ENCODE data around the gene CDCA8.

The CDCA8 gene

DNA sequence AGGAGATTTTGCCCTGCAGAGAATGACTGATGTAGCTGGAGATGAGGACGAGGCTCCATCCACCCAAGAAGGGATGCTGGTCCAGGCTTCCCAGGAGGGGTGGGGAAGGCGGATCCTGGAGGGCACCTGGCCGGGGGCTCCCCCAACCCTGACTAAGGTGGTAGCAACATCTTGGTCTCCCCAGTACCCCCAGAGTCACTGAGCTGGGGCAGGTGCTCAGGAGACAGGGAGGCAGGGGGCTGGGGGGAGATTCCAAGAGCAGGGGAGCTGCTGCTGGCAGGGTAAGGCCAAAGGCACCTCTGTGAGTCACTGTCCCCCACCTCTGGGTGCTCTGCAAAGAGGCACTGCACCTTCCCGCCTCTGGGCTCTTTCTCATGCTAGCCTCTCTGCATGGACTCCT is 24.0 kb downstream of the CDCA8 start:
- TF ChIP-seq, protein P1, sequence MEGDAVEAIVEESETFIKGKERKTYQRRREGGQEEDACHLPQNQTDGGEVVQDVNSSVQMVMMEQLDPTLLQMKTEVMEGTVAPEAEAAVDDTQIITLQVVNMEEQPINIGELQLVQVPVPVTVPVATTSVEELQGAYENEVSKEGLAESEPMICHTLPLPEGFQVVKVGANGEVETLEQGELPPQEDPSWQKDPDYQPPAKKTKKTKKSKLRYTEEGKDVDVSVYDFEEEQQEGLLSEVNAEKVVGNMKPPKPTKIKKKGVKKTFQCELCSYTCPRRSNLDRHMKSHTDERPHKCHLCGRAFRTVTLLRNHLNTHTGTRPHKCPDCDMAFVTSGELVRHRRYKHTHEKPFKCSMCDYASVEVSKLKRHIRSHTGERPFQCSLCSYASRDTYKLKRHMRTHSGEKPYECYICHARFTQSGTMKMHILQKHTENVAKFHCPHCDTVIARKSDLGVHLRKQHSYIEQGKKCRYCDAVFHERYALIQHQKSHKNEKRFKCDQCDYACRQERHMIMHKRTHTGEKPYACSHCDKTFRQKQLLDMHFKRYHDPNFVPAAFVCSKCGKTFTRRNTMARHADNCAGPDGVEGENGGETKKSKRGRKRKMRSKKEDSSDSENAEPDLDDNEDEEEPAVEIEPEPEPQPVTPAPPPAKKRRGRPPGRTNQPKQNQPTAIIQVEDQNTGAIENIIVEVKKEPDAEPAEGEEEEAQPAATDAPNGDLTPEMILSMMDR (IDR thresholded peaks at IDR 0.05; ENCODE audit: insufficient read depth, low read length) = no peak
- TF ChIP-seq POLR2AphosphoS5 (IDR thresholded peaks at IDR 0.05; ENCODE audit: low read depth) (no peak), GABPA (IDR thresholded peaks at IDR 0.05; ENCODE audit: low read depth) (no peak), SPI1 (IDR thresholded peaks at IDR 0.05; ENCODE audit: borderline replicate concordance, low read depth) (no peak)
- TF ChIP-seq, protein P2, sequence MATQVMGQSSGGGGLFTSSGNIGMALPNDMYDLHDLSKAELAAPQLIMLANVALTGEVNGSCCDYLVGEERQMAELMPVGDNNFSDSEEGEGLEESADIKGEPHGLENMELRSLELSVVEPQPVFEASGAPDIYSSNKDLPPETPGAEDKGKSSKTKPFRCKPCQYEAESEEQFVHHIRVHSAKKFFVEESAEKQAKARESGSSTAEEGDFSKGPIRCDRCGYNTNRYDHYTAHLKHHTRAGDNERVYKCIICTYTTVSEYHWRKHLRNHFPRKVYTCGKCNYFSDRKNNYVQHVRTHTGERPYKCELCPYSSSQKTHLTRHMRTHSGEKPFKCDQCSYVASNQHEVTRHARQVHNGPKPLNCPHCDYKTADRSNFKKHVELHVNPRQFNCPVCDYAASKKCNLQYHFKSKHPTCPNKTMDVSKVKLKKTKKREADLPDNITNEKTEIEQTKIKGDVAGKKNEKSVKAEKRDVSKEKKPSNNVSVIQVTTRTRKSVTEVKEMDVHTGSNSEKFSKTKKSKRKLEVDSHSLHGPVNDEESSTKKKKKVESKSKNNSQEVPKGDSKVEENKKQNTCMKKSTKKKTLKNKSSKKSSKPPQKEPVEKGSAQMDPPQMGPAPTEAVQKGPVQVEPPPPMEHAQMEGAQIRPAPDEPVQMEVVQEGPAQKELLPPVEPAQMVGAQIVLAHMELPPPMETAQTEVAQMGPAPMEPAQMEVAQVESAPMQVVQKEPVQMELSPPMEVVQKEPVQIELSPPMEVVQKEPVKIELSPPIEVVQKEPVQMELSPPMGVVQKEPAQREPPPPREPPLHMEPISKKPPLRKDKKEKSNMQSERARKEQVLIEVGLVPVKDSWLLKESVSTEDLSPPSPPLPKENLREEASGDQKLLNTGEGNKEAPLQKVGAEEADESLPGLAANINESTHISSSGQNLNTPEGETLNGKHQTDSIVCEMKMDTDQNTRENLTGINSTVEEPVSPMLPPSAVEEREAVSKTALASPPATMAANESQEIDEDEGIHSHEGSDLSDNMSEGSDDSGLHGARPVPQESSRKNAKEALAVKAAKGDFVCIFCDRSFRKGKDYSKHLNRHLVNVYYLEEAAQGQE (IDR thresholded peaks at IDR 0.05; ENCODE audit: insufficient replicate concordance, low read depth) = no peak
- H3K4me3 ChIP-seq (replicated peaks; ENCODE audit: insufficient read depth, low read length) = no peak overlapping the region
- no peak for DNase-seq (ENCODE audit: low read depth in 1 of 2, low spot score in 1 of 2)
- H3K27ac ChIP-seq (replicated peaks) = no peak overlapping the region
- H3K27me3 ChIP-seq (ENCODE audit: insufficient read depth, poor library complexity, severe bottlenecking) = no peaks in the 10 kb centered on the region

- no peak overlapping the region for H3K27ac ChIP-seq (replicated peaks)
- H3K27me3 ChIP-seq (ENCODE audit: insufficient read depth, poor library complexity, severe bottlenecking) = no peaks in the 10 kb centered on the region
- H3K4me3 ChIP-seq (replicated peaks; ENCODE audit: insufficient read depth, low read length) = no peak overlapping the region
- no peak for DNase-seq (ENCODE audit: low read depth in 1 of 2, low spot score in 1 of 2)
- TF ChIP-seq GABPA (IDR thresholded peaks at IDR 0.05; ENCODE audit: low read depth) = no peak
- TF ChIP-seq POLR2AphosphoS5 (IDR thresholded peaks at IDR 0.05; ENCODE audit: low read depth) = no peak
- TF ChIP-seq, protein P2 (IDR thresholded peaks at IDR 0.05; ENCODE audit: insufficient replicate concordance, low read depth) = no peak
- TF ChIP-seq, protein P1 (IDR thresholded peaks at IDR 0.05; ENCODE audit: insufficient read depth, low read length) = no peak
- TF ChIP-seq SPI1 (IDR thresholded peaks at IDR 0.05; ENCODE audit: borderline replicate concordance, low read depth) = no peak
Measured at GRCh38 chr1:37717631-37718030, 25.3 kb downstream of the CDCA8 start.

DNA sequence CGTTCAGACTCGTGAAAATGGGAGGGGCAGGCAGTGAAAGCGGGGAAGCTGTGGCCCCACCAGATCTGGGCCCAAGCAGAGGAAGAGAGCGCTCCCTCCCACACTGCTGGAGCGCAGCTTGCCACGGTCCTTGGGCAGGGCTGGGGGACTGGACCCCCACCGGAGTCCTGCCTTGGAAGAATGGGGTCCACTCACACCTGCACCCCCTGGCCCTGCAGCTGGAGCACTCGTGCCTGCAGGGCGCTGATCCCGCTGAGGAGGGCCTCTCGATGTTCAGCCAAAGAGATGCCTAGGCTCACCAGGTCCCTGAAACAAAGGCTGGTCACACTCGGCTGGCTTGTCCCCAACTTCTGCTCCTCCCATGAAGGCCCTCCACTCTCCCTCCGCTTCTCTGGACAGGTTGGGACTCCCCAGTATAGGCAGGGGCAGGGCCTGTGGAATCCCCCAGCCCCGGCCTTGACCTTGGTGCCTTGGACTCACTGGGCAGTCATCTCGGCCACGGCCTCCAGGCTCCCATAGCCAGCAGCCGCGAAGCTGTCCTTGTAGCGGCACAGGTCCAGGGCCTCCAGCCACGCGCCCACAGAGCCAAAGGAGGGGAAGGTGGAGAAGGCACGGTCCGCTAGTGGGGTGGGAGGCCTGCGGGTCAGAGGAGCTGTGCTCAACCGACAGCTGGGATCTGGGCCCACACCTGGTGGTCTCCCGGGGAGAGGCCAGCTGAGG is 26.0 kb downstream of the CDCA8 start:
- Histone ChIP-seq H3K27me3 (ENCODE audit: insufficient read depth, poor library complexity, severe bottlenecking) (no peaks in the 10 kb centered on the region), H3K27ac (replicated peaks) (no peak overlapping the region), H3K4me3 (replicated peaks; ENCODE audit: insufficient read depth, low read length) (no peak overlapping the region)
- DNase-seq (ENCODE audit: low read depth in 1 of 2, low spot score in 1 of 2) = no peak
- TF ChIP-seq, protein P1 (IDR thresholded peaks at IDR 0.05; ENCODE audit: insufficient read depth, low read length) = no peak
- TF ChIP-seq POLR2AphosphoS5 (IDR thresholded peaks at IDR 0.05; ENCODE audit: low read depth) = no peak
- TF ChIP-seq, protein P2 (IDR thresholded peaks at IDR 0.05; ENCODE audit: insufficient replicate concordance, low read depth) = no peak
- no peak for TF ChIP-seq GABPA (IDR thresholded peaks at IDR 0.05; ENCODE audit: low read depth)
- TF ChIP-seq SPI1 (IDR thresholded peaks at IDR 0.05; ENCODE audit: borderline replicate concordance, low read depth) = no peak

Data from HL-60 (cell line).